GM21786 (cell line): ENCODE data around the gene HSD17B3.
A peak's percentile ranks its signal among the peaks of the same experiment; 100 is the strongest.
"Not testable (repeated sequence)": the region's sequence is repeated elsewhere in the genome, so short reads cannot be mapped to it uniquely, and the experiment has no call there.

Source experiments
- ATAC-seq: cut with Tn5 transposase; IDR thresholded peaks from one replicate; pipeline ENCODE4 v1.9.1; 2021; ENCODE audit not compliant: unreplicated experiment

HSD17B3 gene

DNA sequence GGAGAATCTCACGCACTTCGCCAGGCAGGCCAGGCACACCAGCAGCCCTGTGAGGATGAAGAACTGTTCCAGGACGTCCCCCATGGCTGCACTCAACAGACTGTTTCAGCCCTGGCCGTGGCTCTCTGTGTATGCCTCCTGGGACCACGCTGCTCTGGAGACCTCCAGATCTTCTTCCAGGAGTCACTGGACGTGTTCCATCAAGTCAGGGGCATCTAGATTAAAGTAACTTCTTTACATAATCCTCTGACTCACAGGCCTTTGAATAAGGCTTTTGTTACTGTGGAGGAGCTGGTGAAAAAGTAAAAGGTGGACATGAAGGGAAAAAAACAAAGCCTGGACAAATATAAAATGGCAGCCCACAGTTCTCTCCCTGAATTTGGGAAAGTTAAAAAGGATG is at the start of gene HSD17B3:
Gene HSD17B3, minus strand, starts transcription at position 156 of the 400 bp plus-strand sequence. Its CDS starts 72 bp downstream, at position 84.
- ATAC-seq: no peak

DNA sequence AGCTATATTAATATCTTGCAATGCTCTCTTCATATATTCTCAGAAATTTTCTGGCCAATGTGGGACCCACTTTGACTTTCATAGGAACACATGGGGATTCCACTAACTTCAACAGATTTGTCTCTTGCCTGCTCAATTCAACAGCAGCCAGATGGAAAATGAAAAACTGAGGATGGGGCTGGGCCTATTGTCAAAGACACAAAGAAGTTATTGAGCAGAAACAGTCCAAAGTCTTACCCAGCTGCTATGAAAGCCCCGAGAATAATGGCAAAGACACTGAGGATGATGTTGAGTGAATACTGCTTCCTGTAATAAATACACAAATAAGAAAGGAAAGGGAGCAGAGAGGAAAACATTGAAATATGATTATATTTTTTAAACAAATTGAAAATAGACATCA is 48.9 kb upstream of the HSD17B3 start:
- no peak for ATAC-seq

DNA sequence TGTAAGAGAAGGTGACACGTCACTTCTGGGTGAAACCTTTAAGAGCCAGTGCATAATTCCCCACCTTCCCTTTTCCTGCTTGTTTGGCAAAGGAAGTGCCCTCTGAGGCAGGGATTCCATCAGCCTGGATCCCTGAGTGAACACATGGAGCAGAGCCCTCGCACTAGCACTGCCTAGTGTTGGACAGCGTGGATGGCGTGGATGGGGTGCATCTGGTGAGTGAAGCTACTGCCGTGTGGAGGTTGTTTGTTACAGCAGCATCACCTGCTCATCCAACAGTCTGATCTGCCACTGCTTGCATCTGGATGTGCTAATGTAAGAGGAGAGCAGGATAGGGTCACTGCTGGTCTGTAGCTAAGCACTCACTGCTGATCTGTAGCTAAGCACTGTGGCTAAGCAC is 46.3 kb upstream of the HSD17B3 start:
- ATAC-seq: no peak

GRCh38 chr9:96345551-96345950 is 43.6 kb upstream of the HSD17B3 start:
- ATAC-seq: no peak

GRCh38 chr9:96344458-96345180 is 42.6 kb upstream of the HSD17B3 start:
- ATAC-seq: no peak

DNA sequence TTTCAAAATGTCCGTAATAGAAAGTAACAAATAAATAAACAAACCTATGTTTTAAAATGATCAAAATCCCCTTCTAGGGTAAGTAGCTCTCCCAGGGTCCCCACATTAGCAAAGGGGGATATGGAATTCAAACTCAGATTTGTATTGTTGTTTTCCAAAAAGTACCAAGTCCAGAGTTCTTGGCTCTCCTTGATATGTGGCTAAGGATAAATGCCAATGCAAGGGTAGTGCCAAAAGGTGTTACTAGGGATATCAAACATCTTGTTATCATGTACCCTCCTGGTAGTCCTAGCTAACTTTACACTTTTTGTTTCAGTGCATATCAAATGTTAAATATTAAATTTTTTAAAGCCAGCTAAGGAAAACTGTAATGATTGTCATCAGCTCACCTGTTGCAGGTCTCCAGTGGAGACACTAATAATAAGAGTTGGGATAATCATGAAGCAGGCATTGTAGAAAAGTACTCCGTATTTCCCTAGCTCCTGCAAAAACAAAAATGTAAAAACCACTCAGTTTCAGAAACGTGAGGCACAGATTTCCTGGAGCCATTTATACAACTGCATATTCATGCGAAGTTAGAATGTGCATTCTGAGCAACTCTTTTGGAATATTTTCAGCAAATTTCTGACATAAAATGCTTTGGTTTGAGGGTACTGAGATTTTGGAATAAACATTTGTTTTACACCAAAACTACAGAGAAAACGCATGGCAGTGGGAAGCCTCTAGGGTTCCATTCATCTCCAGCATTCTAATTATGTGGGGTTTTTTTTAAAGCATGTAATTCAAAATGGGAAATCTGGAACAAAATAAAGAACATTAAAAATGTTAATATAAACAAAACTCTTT is 41.8 kb upstream of the HSD17B3 start:
- no peak for ATAC-seq

- no peak for ATAC-seq
Measured at GRCh38 chr9:96342571-96343245, 40.7 kb upstream of the HSD17B3 start.

GRCh38 chr9:96340707-96341106 is 38.7 kb upstream of the HSD17B3 start:
- ATAC-seq: no peak

DNA sequence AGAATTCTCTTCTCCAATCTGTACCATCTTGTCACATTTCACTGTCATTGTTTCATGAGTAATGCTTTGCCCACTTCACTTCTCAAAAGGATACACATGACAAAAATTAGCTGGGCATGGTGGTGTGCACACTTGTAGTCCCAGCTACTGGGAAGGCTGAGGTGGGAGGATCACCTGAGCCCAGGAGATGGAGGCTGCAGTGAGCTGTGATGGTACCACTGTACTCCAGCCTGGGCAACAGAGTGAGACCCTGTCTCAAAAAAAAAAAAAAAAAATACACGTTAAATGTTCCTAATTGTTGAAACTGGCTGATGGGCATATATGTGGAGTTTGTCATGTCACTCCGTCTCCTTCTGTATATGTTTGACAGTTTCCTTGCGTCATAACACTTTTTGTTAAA is 36.3 kb upstream of the HSD17B3 start:
- ATAC-seq: no peak

DNA sequence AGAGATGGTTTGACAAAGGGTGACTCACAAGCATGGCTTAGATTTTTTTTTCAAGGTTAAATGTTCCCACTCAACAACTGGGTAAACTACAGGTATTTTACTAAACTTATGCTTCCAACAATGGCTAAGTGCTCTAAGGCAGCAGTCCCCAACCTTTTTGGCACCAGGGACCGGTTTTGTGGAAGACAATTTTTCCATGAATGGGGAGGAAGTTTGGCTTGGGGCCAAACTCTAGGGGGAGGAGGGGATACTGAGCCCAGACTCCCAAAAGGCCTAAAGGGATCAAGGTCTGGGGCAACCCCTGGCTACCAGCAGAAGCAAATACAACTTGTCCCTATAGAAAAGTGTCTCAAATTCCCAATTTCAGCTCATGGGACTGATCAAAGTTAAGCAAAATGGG is 32.0 kb upstream of the HSD17B3 start:
- no peak for ATAC-seq

DNA sequence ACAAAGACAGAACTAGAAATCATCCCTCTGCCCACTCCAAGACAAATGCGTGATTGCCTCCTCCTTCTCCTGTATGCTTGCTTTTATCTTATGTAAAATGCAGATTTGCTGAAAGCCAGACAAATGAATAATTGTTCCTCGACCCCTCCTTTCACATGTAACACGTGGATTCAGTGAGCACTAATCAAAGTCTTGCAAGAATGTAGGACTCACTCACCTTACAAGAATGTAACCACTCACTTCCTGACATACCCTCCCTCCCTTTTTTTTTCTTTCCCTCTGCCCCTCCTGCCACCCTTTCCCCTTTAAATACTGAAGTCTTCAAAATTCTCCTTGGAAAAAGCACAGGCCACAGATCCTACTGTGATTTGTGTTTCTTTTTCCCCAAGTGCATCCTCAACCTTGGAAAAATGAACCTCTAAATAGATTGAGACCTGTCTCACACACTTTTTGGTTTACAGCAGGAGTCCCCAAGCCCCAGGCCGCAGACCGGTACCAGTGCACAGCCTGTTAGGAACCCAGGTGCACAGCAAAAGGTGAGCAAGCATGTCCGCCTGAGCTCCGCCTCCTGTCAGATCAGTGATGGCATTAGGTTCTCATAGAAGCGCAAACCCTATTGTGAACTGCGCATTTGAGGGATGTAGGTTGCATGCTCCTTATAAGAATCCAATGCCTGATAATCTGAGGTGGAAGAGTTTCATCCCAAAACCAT is 29.4 kb upstream of the HSD17B3 start:
- ATAC-seq: no peak

- ATAC-seq: peak; percentile 62
Measured at GRCh38 chr9:96327694-96328352, 25.8 kb upstream of the HSD17B3 start.

- no peak for ATAC-seq
Measured at GRCh38 chr9:96323169-96323568, 21.2 kb upstream of the HSD17B3 start.

DNA sequence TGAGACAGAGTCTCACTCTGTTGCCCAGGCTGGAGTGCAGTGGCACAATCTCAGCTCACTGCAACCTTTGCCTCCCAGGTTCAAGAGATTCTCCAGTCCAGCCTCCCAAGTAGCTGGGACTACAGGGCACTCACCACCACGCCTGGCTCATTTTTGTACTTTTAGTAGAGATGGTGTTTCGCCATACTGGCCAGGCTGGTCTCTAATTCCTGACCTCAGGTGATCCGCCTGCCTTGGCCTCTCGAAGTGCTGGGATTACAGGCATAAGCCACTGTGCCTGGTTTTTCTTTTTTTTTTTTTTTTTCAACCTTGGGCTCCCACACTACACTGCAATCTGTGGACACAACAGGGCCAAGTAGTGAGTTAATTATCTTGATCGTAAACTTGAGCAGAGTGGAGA is 20.8 kb upstream of the HSD17B3 start:
- ATAC-seq: not testable (repeated sequence)

- not testable (repeated sequence) for ATAC-seq
Measured at GRCh38 chr9:96322210-96322609, 20.2 kb upstream of the HSD17B3 start.

GRCh38 chr9:96321515-96321914 is 19.5 kb upstream of the HSD17B3 start:
- ATAC-seq: no peak

GRCh38 chr9:96320749-96321280 is 18.8 kb upstream of the HSD17B3 start:
- ATAC-seq: no peak

DNA sequence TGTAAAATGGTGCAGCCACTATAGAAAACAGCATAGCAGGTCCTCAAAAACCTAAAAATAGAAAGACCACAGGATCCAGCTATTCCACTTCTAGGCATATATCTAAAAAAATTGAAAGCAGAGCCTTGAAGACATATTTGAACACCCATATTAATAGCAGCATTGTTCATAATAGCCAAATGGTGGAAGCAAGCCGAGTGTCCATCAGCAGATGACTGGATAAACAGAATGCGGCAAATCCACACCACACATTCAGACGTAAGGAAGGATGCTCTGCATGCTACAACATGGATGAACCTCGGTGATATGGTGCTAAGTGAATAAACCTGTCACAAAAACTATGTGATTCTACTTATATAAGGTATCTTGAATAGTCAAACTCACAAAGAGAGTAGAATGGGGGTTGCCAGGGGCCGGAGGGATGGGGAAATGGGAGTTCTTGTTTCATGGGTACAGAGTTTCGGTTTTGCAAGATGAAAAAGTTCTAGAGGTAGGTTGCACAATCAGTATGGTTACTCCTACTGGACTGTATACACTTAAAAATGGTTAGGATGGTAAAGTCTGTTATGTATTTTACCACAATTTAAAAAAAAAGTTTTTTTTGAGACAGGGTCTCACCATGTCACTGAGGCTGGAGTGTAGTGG is 17.1 kb upstream of the HSD17B3 start:
- ATAC-seq: no peak

- ATAC-seq: no peak
Measured at GRCh38 chr9:96317335-96317980, 15.5 kb upstream of the HSD17B3 start.
